GM10266 (cell line): ENCODE data around the gene POU3F3.

Experiments used
- DNase-seq: peaks from one replicate; pipeline ENCODE4 v3.0.0; 2012; ENCODE audit errors: extremely low spot score
- CTCF ChIP-seq: IDR thresholded peaks from 2 replicates; pipeline ENCODE4 v1.5.1; 2012; ENCODE audit warnings: mild to moderate bottlenecking, low read depth; ENCODE audit not compliant: control insufficient read depth, insufficient read depth; ENCODE audit errors: missing control alignments

POU3F3 gene

GRCh38 chr2:104867813-104868504 is 14.0 kb downstream of the POU3F3 start:
- TF ChIP-seq CTCF, result no peak
- peak; percentile 18 for DNase-seq

- TF ChIP-seq CTCF, result no peak
- peak; percentile 32 for DNase-seq
These were observed 14.6 kb downstream of the POU3F3 start for GRCh38 chr2:104868505-104868866.

- no peak for TF ChIP-seq CTCF
These were observed 16.4 kb downstream of the POU3F3 start for GRCh38 chr2:104870100-104870975.

GRCh38 chr2:104871649-104871971 is 17.7 kb downstream of the POU3F3 start:
- peak; percentile 40 for DNase-seq
- TF ChIP-seq CTCF, result no peak

More at GRCh38 chr2:104870100-104870975, 16.4 kb downstream of the POU3F3 start:
- DNase-seq, result peak; percentile 19

GRCh38 chr2:104871972-104872865 is 18.3 kb downstream of the POU3F3 start:
- DNase-seq, result peak; percentile 30
- TF ChIP-seq CTCF, result no peak

GRCh38 chr2:104872866-104873688 is 19.2 kb downstream of the POU3F3 start:
- TF ChIP-seq CTCF, result peak; percentile 74
- DNase-seq, result peak; percentile 84
